Gastrocnemius medialis (tissue), 4 donors: ENCODE data around the gene BMI1. TPM values are rescaled to one million over a fixed set of nuclear protein-coding genes. Genes with fewer than 3 reads are reported as not detected.

Source experiments
- ATAC-seq, 2 donors: fragments of 150-250 bp; one replicate each; pipeline ENCODE4 v1.9.1; 2016
- DNase-seq, 2 donors: peaks; one replicate each; pipeline ENCODE4 v3.0.0-alpha.2; 2019
- H3K27ac ChIP-seq, 4 donors: fragments of 200-600 bp; sonication (generic); 1 replicate in 1 of 4; 2 replicates in 3 of 4; pipeline ENCODE4 v1.5.1; 2016 to 2018; ENCODE audit warnings: mild to moderate bottlenecking in 2 of 4, moderate library complexity in 1 of 4
- H3K27me3 ChIP-seq, 3 donors: fragments of 200-600 bp; sonication (generic) in 2 of 3; 1 replicate in 1 of 3; 2 replicates in 2 of 3; pipeline versions ENCODE4 v1.5.1 to v1.6.0; 2016 to 2019; ENCODE audit warnings: mild to moderate bottlenecking in 1 of 3, moderate library complexity in 1 of 3
- H3K36me3 ChIP-seq, 2 donors: fragments of 200-600 bp; sonication (generic) in 1 of 2; one replicate each; pipeline ENCODE4 v1.5.1; 2017 to 2018
- H3K4me1 ChIP-seq, 2 donors: fragments of 200-600 bp; sonication (generic) in 1 of 2; one replicate each; pipeline ENCODE4 v1.5.1; 2016 to 2017; ENCODE audit warnings: mild to moderate bottlenecking in 2 of 2
- H3K4me3 ChIP-seq, 4 donors: fragments of 200-600 bp; sonication (generic) in 3 of 4; 1 replicate in 1 of 4; 2 replicates in 3 of 4; pipeline ENCODE4 v1.5.1; 2016 to 2019; ENCODE audit warnings: mild to moderate bottlenecking in 2 of 4
- H3K9me3 ChIP-seq, 3 donors: fragments of 200-600 bp; sonication (generic) in 2 of 3; 1 replicate in 1 of 3; 2 replicates in 2 of 3; pipeline ENCODE4 v1.5.1; 2016 to 2019
- CTCF ChIP-seq, 5 experiments: fragments of 450-650 bp in 3 of 5; fragments of 200-600 bp in 2 of 5; sonication (generic) in 2 of 5; IDR thresholded peaks in 4 of 5; conservative IDR thresholded peaks in 1 of 5; 1 replicate in 4 of 5; 2 replicates in 1 of 5; pipeline ENCODE4 v1.5.1; 2016 to 2019; ENCODE audit warnings: antibody characterized with exemption in 5 of 5, mild to moderate bottlenecking in 3 of 5, moderate library complexity in 3 of 5
- POLR2A ChIP-seq, 2 donors: fragments of 450-650 bp; IDR thresholded peaks; one replicate each; pipeline ENCODE4 v1.6.1; 2017; ENCODE audit warnings: antibody characterized with exemption in 2 of 2, mild to moderate bottlenecking in 2 of 2, moderate library complexity in 2 of 2
- in situ Hi-C, 4 donors: fragments of 200-750 bp; cut with MboI; loops; one replicate each; pipeline versions ENCODE4 v1.15.0 to v1.8.0; 2017; ENCODE audit warnings: low sequenced_read_pairs in 4 of 4
- intact Hi-C: fragments of 100-400 bp; cut with DNase I; formaldehyde crosslinking; loops from one replicate; pipeline ENCODE4 v1.15.1; 2023; ENCODE audit warnings: low total_unique reads
- total RNA-seq, 4 donors: library from RNA; depleted of rRNA; stranded (reverse); fragments of >200 nt; gene quantifications; one replicate each; pipeline versions ENCODE4 v1.1.0 to v1.2.3, GENCODE V29; 2016

BMI1 gene
- total RNA-seq, 4 donors from 2014 or later = 22.4 to 68.4 (median 57.6) TPM

- Histone ChIP-seq H3K4me3 (peak overlapping the region in 2 of 4 donors; percentile 79 to 85), H3K27ac (peak overlapping the region; percentile 94 to 97 (median 95)), H3K36me3 (no peaks in the 10 kb centered on the region), H3K27me3 (peaks cover 0 to 3% (median 0%) of the 10 kb centered on the region in 3 donors), H3K9me3 (no peaks in the 10 kb centered on the region), H3K4me1 (peaks cover 29 to 39% of the 10 kb centered on the region in 2 donors)
- intact Hi-C loops (loop anchor here (2.0 to 10.0 kb wide), 7 partner anchors 23 to 783 kb away; partner anchors contain the start of genes DNAJC1, MLLT10 and MSRB2), in situ Hi-C loops (loop anchor here (5.0 to 25.0 kb wide), 10 partner anchors 63 to 1119 kb away; partner anchors contain the start of genes DNAJC1 (in 3 of the 4), MSRB2 (in 1 of the 4), OTUD1 (in 1 of the 4) and SKIDA1 (in 1 of the 4))
- ATAC-seq = no peak
- no peak for DNase-seq
- TF ChIP-seq CTCF (IDR thresholded peaks at IDR 0.05 in 4 of 5, conservative IDR thresholded peaks at IDR 0.05 in 1 of 5) = no peak
- TF ChIP-seq POLR2A (IDR thresholded peaks at IDR 0.05) = no peak
These were observed 2.9 kb upstream of the BMI1 start for GRCh38 chr10:22317771-22318565.

- H3K4me3 ChIP-seq = no peak overlapping the region
- TF ChIP-seq POLR2A (IDR thresholded peaks at IDR 0.05) (no peak), CTCF (IDR thresholded peaks at IDR 0.05 in 4 of 5, conservative IDR thresholded peaks at IDR 0.05 in 1 of 5) (no peak)
- no peak for DNase-seq
- intact Hi-C loops = loop anchor here (5.0 to 10.0 kb wide), 3 partner anchors 316 to 746 kb away; partner anchors contain the start of gene DNAJC1
- H3K27me3 ChIP-seq = peaks cover 7 to 11% (median 7%) of the 10 kb centered on the region in 3 donors
- peak overlapping the region in 2 of 4 donors; percentile 94 to 96 for H3K27ac ChIP-seq
- H3K4me1 ChIP-seq = peaks cover 37 to 47% of the 10 kb centered on the region in 2 donors
- in situ Hi-C loops = loop anchor here (5.0 to 25.0 kb wide), 10 partner anchors 64 to 1119 kb away; partner anchors contain the start of genes DNAJC1 (in 3 of the 4), MSRB2 (in 1 of the 4), OTUD1 (in 1 of the 4) and SKIDA1 (in 1 of the 4)
- no peaks in the 10 kb centered on the region for H3K9me3 ChIP-seq
- no peaks in the 10 kb centered on the region for H3K36me3 ChIP-seq
- ATAC-seq = no peak
These were observed 2.1 kb upstream of the BMI1 start for GRCh38 chr10:22318772-22319171.

GRCh38 chr10:22319547-22319979 lies 1.3 kb upstream of the BMI1 start:
- in situ Hi-C loops = loop anchor here (5.0 to 25.0 kb wide), 10 partner anchors 65 to 1118 kb away; partner anchors contain the start of genes DNAJC1 (in 3 of the 4), MSRB2 (in 1 of the 4), OTUD1 (in 1 of the 4) and SKIDA1 (in 1 of the 4)
- TF ChIP-seq CTCF (IDR thresholded peaks at IDR 0.05 in 4 of 5, conservative IDR thresholded peaks at IDR 0.05 in 1 of 5) (no peak), POLR2A (IDR thresholded peaks at IDR 0.05) (no peak)
- ATAC-seq (no peak), DNase-seq (no peak)
- Histone ChIP-seq H3K36me3 (no peaks in the 10 kb centered on the region), H3K27me3 (peaks cover 10 to 19% (median 11%) of the 10 kb centered on the region in 3 donors), H3K9me3 (no peaks in the 10 kb centered on the region), H3K4me1 (peaks cover 45 to 54% of the 10 kb centered on the region in 2 donors), H3K27ac (peak overlapping the region; percentile 79 to 96 (median 94)), H3K4me3 (peak overlapping the region in 2 of 4 donors; percentile 47 to 59)
- intact Hi-C loops = loop anchor here (5.0 to 10.0 kb wide), 3 partner anchors 317 to 745 kb away; partner anchors contain the start of gene DNAJC1

- H3K4me3 ChIP-seq = peak overlapping the region; percentile 47 to 87 (median 62)
- in situ Hi-C loops (loop anchor here (5.0 to 25.0 kb wide), 10 partner anchors 65 to 1117 kb away; partner anchors contain the start of genes DNAJC1 (in 3 of the 4), SKIDA1 (in 2 of the 4), MSRB2 (in 1 of the 4) and OTUD1 (in 1 of the 4)), intact Hi-C loops (loop anchor here (5.0 to 10.0 kb wide), 8 partner anchors 117 to 1115 kb away; partner anchors contain the start of genes DNAJC1, OTUD1 and PIP4K2A)
- H3K4me1 ChIP-seq = peaks cover 47 to 58% of the 10 kb centered on the region in 2 donors
- H3K27me3 ChIP-seq = peaks cover 10 to 24% (median 16%) of the 10 kb centered on the region in 3 donors
- H3K36me3 ChIP-seq = no peaks in the 10 kb centered on the region
- ATAC-seq (no peak), DNase-seq (no peak)
- H3K27ac ChIP-seq = peak overlapping the region; percentile 79 to 96 (median 94)
- TF ChIP-seq CTCF (IDR thresholded peaks at IDR 0.05 in 4 of 5, conservative IDR thresholded peaks at IDR 0.05 in 1 of 5) = no peak
- no peak for TF ChIP-seq POLR2A (IDR thresholded peaks at IDR 0.05)
- no peaks in the 10 kb centered on the region for H3K9me3 ChIP-seq
These were observed 830 bp upstream of the BMI1 start for GRCh38 chr10:22319980-22320558.
